Measurements from ENCODE around the gene SMARCA1.
"Not testable (repeated sequence)": the region's sequence is repeated elsewhere in the genome, so short reads cannot be mapped to it uniquely, and the experiment has no call there.

SMARCA1 gene, protein sequence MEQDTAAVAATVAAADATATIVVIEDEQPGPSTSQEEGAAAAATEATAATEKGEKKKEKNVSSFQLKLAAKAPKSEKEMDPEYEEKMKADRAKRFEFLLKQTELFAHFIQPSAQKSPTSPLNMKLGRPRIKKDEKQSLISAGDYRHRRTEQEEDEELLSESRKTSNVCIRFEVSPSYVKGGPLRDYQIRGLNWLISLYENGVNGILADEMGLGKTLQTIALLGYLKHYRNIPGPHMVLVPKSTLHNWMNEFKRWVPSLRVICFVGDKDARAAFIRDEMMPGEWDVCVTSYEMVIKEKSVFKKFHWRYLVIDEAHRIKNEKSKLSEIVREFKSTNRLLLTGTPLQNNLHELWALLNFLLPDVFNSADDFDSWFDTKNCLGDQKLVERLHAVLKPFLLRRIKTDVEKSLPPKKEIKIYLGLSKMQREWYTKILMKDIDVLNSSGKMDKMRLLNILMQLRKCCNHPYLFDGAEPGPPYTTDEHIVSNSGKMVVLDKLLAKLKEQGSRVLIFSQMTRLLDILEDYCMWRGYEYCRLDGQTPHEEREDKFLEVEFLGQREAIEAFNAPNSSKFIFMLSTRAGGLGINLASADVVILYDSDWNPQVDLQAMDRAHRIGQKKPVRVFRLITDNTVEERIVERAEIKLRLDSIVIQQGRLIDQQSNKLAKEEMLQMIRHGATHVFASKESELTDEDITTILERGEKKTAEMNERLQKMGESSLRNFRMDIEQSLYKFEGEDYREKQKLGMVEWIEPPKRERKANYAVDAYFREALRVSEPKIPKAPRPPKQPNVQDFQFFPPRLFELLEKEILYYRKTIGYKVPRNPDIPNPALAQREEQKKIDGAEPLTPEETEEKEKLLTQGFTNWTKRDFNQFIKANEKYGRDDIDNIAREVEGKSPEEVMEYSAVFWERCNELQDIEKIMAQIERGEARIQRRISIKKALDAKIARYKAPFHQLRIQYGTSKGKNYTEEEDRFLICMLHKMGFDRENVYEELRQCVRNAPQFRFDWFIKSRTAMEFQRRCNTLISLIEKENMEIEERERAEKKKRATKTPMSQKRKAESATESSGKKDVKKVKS

DNA sequence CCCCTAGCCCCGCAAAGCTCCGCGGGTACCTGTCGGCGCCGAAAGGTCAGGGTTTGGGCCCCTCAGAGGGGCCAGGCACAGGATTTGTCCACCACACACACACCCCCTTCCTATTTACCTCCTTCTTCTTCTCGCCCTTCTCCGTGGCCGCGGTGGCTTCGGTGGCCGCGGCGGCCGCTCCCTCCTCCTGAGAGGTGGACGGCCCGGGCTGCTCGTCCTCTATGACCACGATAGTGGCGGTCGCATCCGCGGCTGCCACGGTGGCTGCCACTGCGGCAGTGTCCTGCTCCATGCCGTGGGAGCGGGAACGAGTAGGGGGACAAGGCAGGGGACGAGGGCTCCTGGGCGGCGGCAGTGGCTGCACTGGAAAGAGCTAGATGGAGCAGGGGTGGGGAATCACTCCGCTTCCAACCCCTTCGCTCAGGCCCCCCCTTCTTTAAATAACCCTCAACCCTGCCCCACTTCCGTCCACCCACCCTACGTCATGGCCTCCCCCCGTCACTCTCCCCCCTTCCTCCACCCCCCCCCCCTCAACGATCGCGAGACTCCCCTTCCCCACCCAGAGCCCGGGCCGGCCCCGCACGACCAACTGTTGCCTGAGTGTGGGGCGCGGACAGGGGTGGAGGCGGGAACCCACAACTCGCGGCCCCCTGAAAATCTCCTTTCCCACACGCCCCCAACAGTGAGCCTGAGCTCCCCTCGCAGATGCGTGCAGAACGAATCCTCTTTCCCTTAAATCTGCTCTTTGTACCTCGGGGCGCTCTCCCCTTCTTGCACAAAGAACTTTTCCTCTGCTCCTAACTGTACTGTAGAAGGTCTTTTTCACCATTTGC is at the start of gene SMARCA1:
SMARCA1 (minus strand) TSS at position 412 of the 833 bp plus-strand sequence; CDS start at position 292, 120 bp downstream.
- peak; percentile 76 for DNase-seq (ENCODE audit: low read depth, low spot score)

DNA sequence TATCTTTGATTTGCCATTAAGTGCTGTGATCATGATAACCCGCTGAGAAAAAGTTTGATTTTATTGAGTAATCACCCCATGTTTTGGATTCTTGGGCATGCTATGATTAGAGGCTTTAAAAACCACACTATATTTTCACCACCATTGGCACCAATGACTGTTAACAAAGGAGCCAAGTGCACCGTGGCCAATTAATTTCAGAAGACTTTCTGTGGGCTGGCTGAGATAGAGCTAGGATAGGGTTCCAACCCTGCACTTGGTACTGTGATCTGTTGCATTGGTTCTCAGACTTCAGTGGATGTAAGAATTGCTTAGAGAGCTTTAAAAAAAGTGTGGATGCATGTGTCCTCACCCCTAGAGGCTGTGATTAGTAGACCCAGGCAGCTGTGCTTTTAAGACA is 49.1 kb upstream of the SMARCA1 start:
- no peak for DNase-seq (ENCODE audit: low read depth, low spot score)

DNA sequence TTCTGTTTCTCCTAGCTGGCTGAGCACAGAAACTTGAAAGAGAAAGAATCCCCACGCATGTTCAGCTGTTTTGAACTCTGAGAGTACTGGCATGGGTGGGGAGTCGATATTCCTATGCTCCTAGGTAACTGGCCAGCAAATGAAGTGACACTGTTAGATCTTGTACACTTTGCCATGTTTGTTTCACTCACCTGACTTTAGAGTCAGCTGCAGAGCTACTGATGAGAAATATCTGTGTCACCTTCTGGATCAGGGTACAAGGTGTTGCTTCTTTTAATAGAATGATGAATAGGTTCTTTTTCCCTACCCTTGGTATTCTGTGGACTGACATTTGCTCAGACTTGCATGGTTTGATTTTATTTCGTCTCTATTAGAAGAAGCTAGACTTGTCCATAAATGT is 45.1 kb upstream of the SMARCA1 start:
- no peak for DNase-seq (ENCODE audit: low read depth, low spot score)

DNA sequence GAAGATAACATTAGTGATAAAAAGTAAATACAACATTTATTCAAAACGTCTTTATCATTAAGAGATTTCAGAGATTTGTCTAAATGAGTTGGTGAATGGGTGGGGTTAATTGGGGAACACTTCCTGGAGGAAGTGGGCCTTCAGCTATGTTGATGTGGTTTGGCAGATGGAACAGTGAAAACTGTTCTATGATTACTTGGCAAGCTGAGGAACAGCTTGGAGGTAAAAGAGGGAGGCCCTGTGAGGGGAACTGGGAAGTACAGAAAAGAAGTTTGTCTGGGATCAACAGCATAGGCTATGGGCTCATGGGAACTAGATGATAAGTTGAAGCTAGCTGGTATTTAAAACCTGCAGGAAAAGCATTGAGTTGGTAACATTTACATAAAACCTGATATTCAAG is 42.8 kb upstream of the SMARCA1 start:
- DNase-seq (ENCODE audit: low read depth, low spot score): no peak

DNA sequence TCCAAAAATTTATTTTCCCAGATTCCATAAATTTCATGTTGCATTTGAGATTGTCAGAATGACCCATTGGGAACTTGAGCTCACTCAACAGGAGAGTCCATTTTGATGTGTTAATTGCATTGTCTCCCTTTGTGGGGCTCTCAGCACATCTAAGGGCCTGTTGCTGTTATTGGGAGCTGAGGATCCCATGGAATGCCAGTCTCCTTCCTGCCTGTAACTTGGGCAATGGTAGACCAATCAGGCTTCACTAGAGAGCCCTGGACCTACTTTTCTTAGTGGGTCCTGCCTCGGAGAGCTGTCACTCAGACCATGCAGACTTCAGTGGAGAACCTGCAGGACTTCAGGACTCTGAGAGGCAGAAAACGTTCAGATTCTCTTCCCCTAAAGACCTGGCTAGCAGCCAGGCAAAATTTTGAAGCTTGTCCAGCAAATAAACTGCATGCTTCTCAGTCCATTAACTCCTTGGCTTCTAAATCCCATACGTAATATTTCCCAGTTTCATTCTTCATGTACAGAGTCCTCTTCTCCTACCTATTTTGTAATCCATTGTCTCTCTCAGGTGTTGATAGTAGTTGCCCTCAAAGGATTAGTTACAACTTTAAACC is 41.9 kb upstream of the SMARCA1 start:
- DNase-seq (ENCODE audit: low read depth, low spot score): peak; percentile 5

DNA sequence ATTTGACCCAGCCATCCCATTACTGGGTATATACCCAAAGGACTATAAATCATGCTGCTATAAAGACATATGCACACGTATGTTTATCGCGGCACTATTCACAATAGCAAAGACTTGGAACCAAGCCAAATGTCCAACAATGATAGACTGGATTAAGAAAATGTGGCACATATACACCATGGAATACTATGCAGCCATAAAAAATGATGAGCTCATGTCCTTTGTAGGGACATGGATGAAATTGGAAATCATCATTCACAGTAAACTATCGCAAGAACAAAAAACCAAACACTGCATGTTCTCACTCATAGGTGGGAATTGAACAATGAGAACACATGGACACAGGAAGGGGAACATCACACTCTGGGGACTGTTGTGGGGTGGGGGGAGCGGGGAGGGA is 41.1 kb upstream of the SMARCA1 start:
- DNase-seq (ENCODE audit: low read depth, low spot score): not testable (repeated sequence)

DNA sequence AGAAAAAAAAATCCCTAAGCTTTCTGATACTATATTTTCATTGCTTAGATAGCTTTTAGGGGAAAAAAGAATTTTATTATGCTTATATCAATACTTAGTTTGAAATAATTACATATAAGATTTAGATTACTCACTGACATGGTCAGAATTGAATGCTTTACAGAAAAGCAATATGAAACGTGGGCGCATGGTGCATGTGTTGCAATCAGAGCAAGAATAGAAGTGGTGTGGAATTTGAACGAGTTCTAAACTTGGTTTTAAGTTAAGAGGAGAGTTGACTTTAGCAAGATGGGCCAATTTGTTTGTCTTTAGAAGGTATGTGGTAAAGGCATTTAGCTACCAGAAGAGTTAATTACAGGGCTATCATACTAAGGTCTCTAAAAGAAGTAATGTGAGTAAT is 38.2 kb upstream of the SMARCA1 start:
- no peak for DNase-seq (ENCODE audit: low read depth, low spot score)

DNA sequence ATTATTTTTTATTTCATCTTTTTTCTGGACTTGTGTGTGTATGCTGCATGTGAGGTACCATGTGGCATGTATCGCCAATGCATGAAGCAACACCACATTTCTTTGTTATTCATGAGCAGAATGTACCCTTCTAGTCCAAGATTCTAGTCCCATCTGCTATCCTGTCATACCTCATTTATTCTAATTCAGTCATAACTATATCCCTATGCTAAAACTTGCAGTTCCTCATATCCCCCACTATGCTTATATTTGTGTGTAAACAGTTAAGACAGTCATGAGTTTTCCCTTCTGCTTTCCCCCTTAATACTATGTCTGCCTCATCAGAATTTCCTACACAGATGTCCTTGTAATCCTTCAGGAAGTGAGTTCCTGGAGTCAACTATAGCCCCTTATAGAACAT is 36.5 kb upstream of the SMARCA1 start:
- no peak for DNase-seq (ENCODE audit: low read depth, low spot score)

DNA sequence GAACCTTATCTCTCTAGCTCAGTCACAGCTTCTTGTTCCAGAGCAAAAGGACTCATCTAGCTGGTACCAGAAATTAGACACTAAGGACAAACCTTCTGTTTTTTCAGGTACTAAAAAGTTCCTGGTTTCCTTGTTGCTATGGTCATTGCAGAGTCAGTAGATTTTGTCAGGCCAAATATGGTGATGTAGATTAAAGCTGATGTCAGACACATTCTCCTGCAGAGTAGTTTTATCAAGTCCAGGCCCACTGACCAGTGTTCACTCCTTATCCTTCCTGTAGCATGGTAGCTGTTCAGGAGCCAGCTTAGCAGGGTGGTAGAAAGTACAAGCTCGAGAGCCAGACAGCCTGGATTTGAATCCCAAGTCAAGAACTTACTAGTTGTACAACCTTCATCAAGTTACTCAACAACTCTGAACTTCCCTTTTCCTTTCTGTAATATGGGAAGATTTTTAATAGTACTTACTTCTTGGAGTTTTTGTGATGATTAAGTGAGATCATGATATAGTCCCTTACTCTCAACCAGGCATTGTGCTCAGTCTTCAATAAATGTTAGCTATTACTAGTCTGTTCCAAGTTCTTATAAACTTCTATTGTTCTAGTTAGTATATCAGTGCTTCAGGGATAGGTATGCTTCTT is 34.7 kb upstream of the SMARCA1 start:
- no peak for DNase-seq (ENCODE audit: low read depth, low spot score)

DNA sequence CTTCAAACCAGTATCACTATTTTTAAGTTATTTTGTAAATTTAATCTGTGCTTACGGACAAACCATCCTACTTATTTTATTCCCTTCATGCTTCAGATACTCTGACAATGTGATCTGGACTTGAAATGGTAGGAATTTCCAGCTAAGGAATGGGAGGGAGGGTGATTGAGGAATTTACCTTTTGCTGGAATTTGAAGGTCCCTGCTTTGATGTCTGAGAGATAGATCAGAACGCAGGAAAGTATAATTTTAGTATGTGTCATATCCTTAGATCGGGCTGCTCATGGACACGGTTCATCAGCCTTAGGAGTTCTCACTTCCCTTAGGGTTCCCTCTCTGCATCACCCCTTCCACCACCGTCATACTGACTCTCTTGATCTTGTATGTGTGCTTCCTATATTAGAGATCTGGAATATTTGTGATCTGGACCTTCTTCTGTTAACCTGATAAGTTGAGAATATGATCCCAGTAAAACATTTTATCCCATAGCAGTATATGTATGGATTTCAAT is 33.6 kb upstream of the SMARCA1 start:
- DNase-seq (ENCODE audit: low read depth, low spot score): no peak

DNA sequence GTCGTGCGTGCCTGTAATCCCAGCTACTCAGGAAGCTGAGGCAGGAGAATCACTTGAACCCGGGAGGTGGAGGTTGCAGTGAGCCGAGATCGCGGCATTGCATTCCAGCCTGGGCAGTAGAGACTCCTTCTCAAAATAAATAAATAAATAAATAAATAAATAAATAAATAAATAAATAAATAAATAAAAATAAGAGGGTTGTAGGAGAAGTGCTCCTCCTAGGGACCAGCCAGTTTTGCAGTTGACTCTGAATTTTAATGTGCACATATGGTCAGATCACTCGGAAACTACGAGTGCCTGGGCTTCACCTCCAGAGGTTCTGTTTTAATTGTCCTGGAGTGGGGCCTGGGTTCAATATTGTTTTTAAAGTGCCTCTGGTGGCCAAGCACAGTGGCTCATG is 31.5 kb upstream of the SMARCA1 start:
- not testable (repeated sequence) for DNase-seq (ENCODE audit: low read depth, low spot score)

DNA sequence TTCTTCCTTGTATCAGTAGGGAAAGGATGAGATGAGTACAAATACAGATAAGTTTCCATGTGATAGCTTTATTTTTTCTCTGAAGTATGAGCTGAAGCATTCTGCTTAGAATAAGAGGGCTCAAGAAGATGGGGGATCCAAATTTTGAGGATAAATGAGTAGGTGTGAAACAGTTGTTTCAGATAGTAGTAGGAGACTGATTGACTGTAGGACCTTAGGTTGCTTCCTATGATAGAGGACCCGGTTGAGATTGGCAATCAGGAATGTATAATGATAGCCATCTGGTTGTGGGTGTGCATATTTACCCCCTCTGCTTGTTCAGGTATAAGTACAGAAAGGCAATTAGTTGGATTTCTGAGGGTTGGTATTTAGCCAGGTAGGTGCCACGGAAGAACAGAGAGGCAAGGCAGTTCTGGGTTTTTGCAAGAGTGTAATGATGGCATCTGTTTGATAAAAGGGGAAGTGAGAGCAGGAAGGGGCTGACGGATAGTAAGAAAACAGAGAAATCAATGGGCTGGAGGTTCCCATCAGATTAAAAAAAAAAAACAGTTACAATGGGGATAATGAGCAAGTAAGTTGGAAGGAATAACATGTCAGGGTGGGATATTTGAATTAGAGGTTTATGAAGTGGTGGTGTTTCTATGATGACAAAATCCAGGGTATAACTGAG is 30.5 kb upstream of the SMARCA1 start:
- no peak for DNase-seq (ENCODE audit: low read depth, low spot score)

DNA sequence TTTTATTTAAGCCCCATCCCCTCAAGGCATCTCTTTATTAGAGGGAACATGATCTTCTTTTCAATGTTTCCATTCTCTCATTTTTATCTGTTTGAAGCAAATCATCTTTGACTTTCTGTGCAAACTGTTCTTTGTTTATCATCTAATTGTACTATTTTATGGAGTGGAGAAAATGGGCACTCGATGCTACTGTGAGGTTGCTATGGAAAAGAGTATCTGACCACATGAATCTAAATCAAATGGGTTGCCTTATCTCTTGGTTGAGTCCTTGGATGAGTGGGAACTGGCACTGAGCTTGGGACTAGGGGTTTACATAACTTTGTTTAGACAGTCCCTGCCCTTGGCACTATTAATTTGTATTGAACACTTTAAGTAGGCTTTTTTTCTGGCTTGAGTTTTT is 25.8 kb upstream of the SMARCA1 start:
- DNase-seq (ENCODE audit: low read depth, low spot score): no peak

DNA sequence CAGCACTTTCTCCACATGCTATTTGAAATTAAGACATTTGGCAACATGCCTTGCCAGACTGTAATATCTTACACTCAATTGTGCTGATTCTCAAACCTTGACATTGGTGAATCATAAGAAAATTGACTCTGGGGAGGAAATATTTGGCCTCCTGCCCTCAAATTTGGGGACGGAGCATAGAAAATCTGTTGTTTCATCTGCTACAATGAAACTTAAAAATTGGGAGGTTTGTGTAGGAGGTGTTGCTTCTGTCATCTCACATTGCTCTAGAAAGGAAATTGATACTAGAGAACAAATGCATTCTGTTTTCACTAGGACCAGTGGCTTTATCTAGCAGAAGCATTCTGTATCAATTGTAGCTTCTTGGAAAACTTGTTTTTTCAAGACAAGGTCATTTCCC is 22.1 kb upstream of the SMARCA1 start:
- DNase-seq (ENCODE audit: low read depth, low spot score): no peak

DNA sequence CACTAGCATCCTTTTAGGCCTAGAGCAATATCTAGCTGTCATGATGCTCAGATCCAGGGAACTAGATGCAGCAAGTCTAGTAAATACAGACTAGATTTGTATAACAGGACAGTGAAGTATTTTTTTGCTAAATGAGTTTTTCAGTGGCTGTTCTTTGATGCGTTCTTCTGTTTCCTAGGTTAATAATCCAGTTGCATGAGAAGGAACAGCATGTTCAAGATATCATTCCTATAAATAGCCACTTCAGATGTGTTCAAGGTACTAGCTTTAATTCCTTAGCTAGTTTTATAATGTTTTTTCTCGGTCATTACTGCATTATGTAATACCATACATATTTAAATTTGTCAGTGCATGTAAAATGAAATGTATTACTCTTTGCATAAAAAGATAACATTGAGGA is 21.5 kb upstream of the SMARCA1 start:
- DNase-seq (ENCODE audit: low read depth, low spot score): no peak

DNA sequence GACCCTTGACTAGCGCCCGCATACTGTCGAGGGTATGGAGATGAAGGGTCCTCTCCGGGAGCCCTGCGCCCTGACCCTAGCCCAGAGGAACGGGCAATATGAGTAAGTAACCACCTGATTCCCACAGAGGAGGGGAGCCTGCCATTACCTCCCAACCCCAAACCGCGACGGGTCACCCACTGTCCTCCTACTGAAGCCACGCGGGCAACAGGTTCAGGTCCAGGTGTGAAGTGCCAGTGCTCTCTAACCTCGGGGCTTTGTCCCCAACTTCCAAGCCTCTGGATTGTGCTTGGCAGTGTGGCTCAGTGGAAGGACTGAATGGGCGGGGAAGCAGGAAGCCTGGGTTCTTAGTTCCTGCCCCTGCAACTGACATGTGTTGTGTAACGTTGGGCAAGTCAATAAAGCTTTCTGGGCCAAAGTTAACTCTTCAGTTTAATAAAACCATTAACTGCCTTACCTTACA is 17.5 kb upstream of the SMARCA1 start:
- peak; percentile 34 for DNase-seq (ENCODE audit: low read depth, low spot score)

DNA sequence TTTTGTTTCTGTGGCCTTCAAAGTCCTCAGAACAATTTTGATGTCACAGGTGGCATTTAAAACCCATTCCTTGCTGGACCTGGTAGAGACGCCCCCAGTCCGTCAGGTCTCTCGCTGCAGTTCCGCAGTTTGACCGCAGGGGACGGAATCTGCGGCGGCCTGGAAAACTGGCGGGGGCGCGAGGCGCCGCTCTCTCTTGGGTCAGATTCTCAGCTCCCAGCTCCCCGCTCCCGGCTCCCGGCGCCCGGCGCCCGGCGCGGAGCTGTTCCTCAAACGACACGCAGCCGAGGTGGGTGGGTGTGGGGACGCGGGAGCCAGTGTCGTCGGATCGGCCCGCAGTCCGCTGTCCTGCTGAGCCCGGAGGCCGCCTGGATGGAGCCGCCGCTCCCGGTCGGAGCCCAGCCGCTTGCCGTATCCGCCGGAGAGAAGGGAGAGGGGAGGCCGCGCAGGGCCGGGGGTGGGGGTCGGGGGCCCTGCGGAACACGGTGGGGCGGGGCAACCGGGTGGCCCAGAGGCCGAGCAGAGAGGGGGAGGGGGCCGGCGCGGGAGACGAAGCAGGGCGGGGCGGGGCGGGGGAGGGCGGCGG is 16.9 kb upstream of the SMARCA1 start, which contains the start of gene OCRL:
OCRL (plus strand) TSS at position 192 of the 586 bp plus-strand sequence; CDS start at position 373, 181 bp downstream.
- DNase-seq (ENCODE audit: low read depth, low spot score): peak; percentile 93

DNA sequence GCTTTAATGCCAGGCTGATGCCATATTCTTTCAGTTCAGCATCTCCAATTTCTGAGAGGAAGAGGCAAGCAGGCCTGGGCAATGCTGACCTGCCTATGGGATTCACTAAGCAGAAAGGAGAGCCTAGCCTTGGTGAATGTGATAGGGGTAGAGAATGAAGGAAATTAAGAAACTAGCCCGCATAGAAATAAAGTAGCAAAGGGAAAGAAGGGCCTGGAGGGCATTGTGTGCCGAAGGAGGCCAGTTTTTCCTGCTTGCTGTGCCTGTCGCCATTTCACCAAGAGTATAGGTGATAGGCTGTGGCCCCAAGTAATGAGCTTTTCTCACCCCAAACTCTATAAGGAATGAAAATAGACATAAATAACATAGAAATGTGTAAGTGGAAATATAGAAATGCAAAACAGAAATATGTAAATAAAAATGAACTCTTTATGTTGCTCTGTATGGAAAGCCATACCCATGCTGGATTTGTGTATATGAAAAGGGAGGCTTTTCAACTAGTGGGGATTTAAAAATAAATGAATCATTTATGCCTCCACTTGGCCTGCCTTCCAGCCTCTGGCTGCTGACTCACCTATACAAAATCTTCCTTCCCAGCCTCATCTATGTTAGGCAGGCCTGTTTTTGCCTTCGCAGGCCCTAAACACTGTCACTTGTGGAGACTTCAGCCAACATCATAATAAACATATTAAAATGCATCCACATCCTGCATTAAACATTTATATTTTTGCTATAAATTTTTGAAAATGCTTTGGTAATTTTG is 11.7 kb upstream of the SMARCA1 start:
- DNase-seq (ENCODE audit: low read depth, low spot score): no peak
